ENCODE data around the gene PRDM4. TPM values are rescaled to one million over a fixed set of nuclear protein-coding genes. Genes with fewer than 3 reads are reported as not detected.

PRDM4 gene
- total RNA-seq, 1 experiment from 2014 or later: 45.8 TPM

- no peaks in the 10 kb centered on the region for H3K27me3 Mint-ChIP-seq (ENCODE audit: insufficient read depth, unreplicated experiment)
- H3K4me3 Mint-ChIP-seq (ENCODE audit: unreplicated experiment): no peak overlapping the region
- no peaks in the 10 kb centered on the region for H3K36me3 Mint-ChIP-seq (ENCODE audit: insufficient read depth, unreplicated experiment)
- ChIA-PET POLR2A (no interaction called here), CTCF (no interaction called here)
- TF ChIP-seq, protein P1, sequence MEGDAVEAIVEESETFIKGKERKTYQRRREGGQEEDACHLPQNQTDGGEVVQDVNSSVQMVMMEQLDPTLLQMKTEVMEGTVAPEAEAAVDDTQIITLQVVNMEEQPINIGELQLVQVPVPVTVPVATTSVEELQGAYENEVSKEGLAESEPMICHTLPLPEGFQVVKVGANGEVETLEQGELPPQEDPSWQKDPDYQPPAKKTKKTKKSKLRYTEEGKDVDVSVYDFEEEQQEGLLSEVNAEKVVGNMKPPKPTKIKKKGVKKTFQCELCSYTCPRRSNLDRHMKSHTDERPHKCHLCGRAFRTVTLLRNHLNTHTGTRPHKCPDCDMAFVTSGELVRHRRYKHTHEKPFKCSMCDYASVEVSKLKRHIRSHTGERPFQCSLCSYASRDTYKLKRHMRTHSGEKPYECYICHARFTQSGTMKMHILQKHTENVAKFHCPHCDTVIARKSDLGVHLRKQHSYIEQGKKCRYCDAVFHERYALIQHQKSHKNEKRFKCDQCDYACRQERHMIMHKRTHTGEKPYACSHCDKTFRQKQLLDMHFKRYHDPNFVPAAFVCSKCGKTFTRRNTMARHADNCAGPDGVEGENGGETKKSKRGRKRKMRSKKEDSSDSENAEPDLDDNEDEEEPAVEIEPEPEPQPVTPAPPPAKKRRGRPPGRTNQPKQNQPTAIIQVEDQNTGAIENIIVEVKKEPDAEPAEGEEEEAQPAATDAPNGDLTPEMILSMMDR (IDR thresholded peaks at IDR 0.05; ENCODE audit: unreplicated experiment): no peak
- DNase-seq (ENCODE audit: unreplicated experiment): no peak
- H3K27ac Mint-ChIP-seq (ENCODE audit: low read depth, unreplicated experiment): no peak overlapping the region
- intact Hi-C loops (cut with micrococcal nuclease): loop anchor here (5.0 kb wide), 1 partner anchor 77 kb away; the partner anchor contains the start of gene PWP1
- BruUV-seq (replicated peaks): no TSS peak
- no peaks in the 10 kb centered on the region for H3K9me3 Mint-ChIP-seq (ENCODE audit: unreplicated experiment)
- no peaks in the 10 kb centered on the region for H3K4me1 Mint-ChIP-seq (ENCODE audit: insufficient read depth, unreplicated experiment)
These were observed 3.7 kb upstream of the PRDM4 start for GRCh38 chr12:107764626-107765025.

DNA sequence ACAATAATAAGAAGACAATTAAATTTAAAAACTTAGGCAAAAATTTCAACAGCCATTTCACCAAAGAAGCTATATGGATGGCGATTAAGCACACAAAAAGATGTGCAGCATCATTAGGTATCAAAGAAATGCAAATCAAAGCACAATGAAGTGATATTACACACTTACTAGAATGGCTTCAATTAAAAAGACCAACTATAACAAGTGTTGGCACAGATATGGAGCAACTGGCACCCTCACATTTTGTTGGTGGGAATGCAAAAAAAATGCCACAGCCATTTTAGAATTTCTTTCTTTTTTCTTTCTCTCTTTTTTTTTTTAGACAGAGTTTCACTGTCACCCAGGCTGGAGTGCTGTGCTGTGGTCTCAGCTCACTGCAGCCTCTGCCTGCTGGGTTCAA lies 1.9 kb upstream of the PRDM4 start:
- intact Hi-C loops (cut with micrococcal nuclease): loop anchor here (5.0 kb wide), 1 partner anchor 76 kb away; the partner anchor contains the start of gene PWP1
- no peak overlapping the region for H3K4me3 Mint-ChIP-seq (ENCODE audit: unreplicated experiment)
- H3K4me1 Mint-ChIP-seq (ENCODE audit: insufficient read depth, unreplicated experiment): no peaks in the 10 kb centered on the region
- CTCF ChIA-PET: interaction anchor here (1.3 kb wide), 1 partner anchor 749 kb away, joined by 4 read pairs; no protein-coding TSS in a partner anchor
- POLR2A ChIA-PET: interaction anchor here (0.6 to 1.0 kb wide), 2 partner anchors 778 to 799 kb away, joined by 3 to 4 read pairs; partner anchors contain the start of gene ISCU
- peaks cover 4% of the 10 kb centered on the region for H3K36me3 Mint-ChIP-seq (ENCODE audit: insufficient read depth, unreplicated experiment)
- no peak overlapping the region for H3K27ac Mint-ChIP-seq (ENCODE audit: low read depth, unreplicated experiment)
- no peaks in the 10 kb centered on the region for H3K27me3 Mint-ChIP-seq (ENCODE audit: insufficient read depth, unreplicated experiment)
- TF ChIP-seq, protein P1 (IDR thresholded peaks at IDR 0.05; ENCODE audit: unreplicated experiment): no peak
- BruUV-seq (replicated peaks): no TSS peak
- H3K9me3 Mint-ChIP-seq (ENCODE audit: unreplicated experiment): no peaks in the 10 kb centered on the region
- no peak for DNase-seq (ENCODE audit: unreplicated experiment)

DNA sequence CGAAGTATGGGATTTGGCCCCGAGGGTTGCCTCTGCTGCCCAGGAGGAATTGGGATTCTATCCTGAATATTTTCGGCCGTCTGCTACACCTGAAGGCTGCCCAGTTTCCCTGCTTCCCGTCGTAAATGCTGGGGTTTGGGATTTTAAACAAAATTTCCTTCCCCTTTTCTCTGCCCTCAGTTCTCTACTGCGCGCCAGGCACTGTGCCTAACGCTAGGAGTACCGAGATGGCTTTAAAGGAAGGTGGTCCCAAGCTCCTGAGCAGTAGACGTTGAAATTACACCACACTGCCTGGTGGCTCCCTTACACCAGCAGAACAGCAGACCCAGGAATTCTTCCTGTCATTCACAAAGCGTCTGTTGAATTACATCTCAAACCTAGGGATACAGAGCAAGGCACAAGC lies 566 bp upstream of the PRDM4 start:
- ChIA-PET POLR2A (interaction anchor here (1.0 to 1.2 kb wide), 2 partner anchors 798 to 801 kb away, joined by 3 read pairs; partner anchors contain the start of gene ISCU), CTCF (interaction anchor here (0.6 to 1.3 kb wide), 3 partner anchors 124 to 1535 kb away, joined by 3 to 4 read pairs (median 4); no protein-coding TSS in a partner anchor)
- no peak for DNase-seq (ENCODE audit: unreplicated experiment)
- Mint-ChIP-seq H3K27me3 (ENCODE audit: insufficient read depth, unreplicated experiment) (no peaks in the 10 kb centered on the region), H3K27ac (ENCODE audit: low read depth, unreplicated experiment) (peak overlapping the region; percentile 93), H3K4me3 (ENCODE audit: unreplicated experiment) (peak overlapping the region; percentile 87), H3K4me1 (ENCODE audit: insufficient read depth, unreplicated experiment) (peaks cover 3% of the 10 kb centered on the region), H3K9me3 (ENCODE audit: unreplicated experiment) (no peaks in the 10 kb centered on the region), H3K36me3 (ENCODE audit: insufficient read depth, unreplicated experiment) (peaks cover 4% of the 10 kb centered on the region)
- TF ChIP-seq, protein P1 (IDR thresholded peaks at IDR 0.05; ENCODE audit: unreplicated experiment): no peak
- intact Hi-C loops (cut with micrococcal nuclease): loop anchor here (1.0 to 5.0 kb wide), 2 partner anchors 74 to 124 kb away; partner anchors contain the start of gene PWP1
- BruUV-seq (replicated peaks): no TSS peak

DNA sequence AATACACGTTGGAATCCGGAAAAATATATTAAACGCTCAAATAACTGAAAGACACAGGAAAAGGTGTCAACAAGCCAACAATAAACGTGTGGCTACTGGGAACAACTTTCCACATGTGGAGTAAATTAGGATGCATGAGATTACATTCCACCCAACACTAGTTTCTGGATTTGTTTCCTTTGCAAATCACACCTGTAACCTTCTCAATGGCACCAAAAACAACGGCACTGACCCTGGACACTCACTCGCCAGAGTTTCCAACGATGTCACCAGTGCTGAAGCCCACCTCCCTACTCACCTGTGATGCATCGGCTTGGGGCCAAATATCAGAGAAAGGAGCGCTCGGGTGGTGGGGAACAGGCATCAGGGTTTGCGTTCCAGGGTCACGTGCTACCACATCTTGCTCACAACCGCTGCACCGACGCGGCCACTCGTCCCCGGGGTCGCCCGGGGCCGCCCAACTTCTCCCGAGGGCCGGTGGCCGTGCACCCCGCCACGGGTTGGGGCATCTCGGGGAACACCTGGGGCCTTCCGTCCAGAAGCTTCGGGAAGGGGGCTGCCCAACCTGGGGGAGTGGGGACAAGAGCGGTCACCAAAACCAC lies 629 bp downstream of the PRDM4 start:
- Mint-ChIP-seq H3K36me3 (ENCODE audit: insufficient read depth, unreplicated experiment) (peaks cover 4% of the 10 kb centered on the region), H3K27ac (ENCODE audit: low read depth, unreplicated experiment) (peak overlapping the region; percentile 93), H3K4me1 (ENCODE audit: insufficient read depth, unreplicated experiment) (peaks cover 5% of the 10 kb centered on the region), H3K9me3 (ENCODE audit: unreplicated experiment) (no peaks in the 10 kb centered on the region), H3K4me3 (ENCODE audit: unreplicated experiment) (peak overlapping the region; percentile 87), H3K27me3 (ENCODE audit: insufficient read depth, unreplicated experiment) (no peaks in the 10 kb centered on the region)
- intact Hi-C loops (cut with micrococcal nuclease): loop anchor here (5.0 kb wide), 1 partner anchor 73 kb away; the partner anchor contains the start of gene PWP1
- BruUV-seq (replicated peaks): no TSS peak
- ChIA-PET CTCF (interaction anchor here (2.4 kb wide), 1 partner anchor 124 kb away, joined by 13 read pairs; no protein-coding TSS in a partner anchor), POLR2A (interaction anchor here (0.6 to 4.6 kb wide), 11 partner anchors 11 to 802 kb away, joined by 3 to 48 read pairs (median 5); partner anchors contain the start of genes FICD, ISCU, PWP1 and SART3)
- TF ChIP-seq, protein P1 (IDR thresholded peaks at IDR 0.05; ENCODE audit: unreplicated experiment): no peak
- peak; percentile 33 for DNase-seq (ENCODE audit: unreplicated experiment)
